Measurements from ENCODE around the gene CPZ. TPM values are rescaled to one million over a fixed set of nuclear protein-coding genes. Genes with fewer than 3 reads are reported as not detected.
"Not testable (repeated sequence)": the region's sequence is repeated elsewhere in the genome, so short reads cannot be mapped to it uniquely, and the experiment has no call there.

CPZ gene
- polyA plus RNA-seq, 1 donor, result 3.1 TPM

DNA sequence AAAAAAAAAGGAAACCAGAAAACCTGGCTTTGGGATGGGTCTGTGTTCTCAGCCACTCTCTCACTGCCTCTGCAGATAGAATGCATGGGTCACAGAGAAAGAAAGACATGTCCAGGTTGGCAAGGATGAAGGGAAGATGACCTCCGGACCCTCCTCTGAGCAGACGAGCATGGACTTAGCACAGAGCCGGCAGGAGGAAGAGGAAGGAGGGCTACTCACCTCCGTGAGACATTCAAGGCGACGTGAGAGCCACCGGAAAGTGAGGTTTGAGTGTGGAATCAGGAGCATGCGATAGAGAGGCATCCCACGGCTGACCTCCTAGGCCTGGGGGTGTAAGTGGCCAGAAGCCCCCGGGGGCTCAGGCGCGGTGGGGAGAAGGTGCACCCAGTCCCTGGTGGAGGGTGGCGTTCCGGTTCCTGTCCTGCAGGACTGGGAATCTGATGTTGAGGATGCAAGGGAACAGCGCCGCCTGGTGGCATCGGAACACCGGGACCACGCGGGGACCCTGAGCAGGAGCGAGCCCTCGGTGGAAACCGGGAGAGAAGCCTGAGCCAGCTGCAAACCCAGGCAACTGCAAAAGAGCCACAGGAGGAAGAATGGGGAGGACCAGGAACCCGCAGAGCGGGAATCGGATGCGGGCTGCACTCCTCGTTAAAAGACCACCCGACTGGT lies 32.2 kb downstream of the CPZ start:
- H3K4me1 ChIP-seq (ENCODE audit: control insufficient read depth, insufficient read depth, low read length); DNase-seq; H3K9me3 ChIP-seq (ENCODE audit: control insufficient read depth, low read depth, low read length); H3K27ac ChIP-seq (ENCODE audit: low read length); H3K36me3 ChIP-seq (ENCODE audit: control insufficient read depth, insufficient read depth, low read length); H3K27me3 ChIP-seq (ENCODE audit: control insufficient read depth, insufficient read depth, low read length); H3K4me3 ChIP-seq (ENCODE audit: low read length): not testable (repeated sequence)
- WGBS (ENCODE audit: insufficient coverage, low lambda C conversion rate), result no CpG with 5 or more reads among the region's 29 CpGs

DNA sequence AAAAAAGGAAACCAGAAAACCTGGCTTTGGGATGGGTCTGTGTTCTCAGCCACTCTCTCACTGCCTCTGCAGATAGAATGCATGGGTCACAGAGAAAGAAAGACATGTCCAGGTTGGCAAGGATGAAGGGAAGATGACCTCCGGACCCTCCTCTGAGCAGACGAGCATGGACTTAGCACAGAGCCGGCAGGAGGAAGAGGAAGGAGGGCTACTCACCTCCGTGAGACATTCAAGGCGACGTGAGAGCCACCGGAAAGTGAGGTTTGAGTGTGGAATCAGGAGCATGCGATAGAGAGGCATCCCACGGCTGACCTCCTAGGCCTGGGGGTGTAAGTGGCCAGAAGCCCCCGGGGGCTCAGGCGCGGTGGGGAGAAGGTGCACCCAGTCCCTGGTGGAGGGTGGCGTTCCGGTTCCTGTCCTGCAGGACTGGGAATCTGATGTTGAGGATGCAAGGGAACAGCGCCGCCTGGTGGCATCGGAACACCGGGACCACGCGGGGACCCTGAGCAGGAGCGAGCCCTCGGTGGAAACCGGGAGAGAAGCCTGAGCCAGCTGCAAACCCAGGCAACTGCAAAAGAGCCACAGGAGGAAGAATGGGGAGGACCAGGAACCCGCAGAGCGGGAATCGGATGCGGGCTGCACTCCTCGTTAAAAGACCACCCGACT lies 37.8 kb downstream of the CPZ start:
- not testable (repeated sequence) for H3K4me1 ChIP-seq (ENCODE audit: control insufficient read depth, insufficient read depth, low read length); DNase-seq; H3K27me3 ChIP-seq (ENCODE audit: control insufficient read depth, insufficient read depth, low read length); H3K4me3 ChIP-seq (ENCODE audit: low read length); H3K27ac ChIP-seq (ENCODE audit: low read length); H3K9me3 ChIP-seq (ENCODE audit: control insufficient read depth, low read depth, low read length); H3K36me3 ChIP-seq (ENCODE audit: control insufficient read depth, insufficient read depth, low read length)
- WGBS (ENCODE audit: insufficient coverage, low lambda C conversion rate), result no CpG with 5 or more reads among the region's 29 CpGs

- H3K4me1 ChIP-seq (ENCODE audit: control insufficient read depth, insufficient read depth, low read length); DNase-seq; H3K36me3 ChIP-seq (ENCODE audit: control insufficient read depth, insufficient read depth, low read length); H3K27ac ChIP-seq (ENCODE audit: low read length); H3K27me3 ChIP-seq (ENCODE audit: control insufficient read depth, insufficient read depth, low read length); H3K4me3 ChIP-seq (ENCODE audit: low read length); H3K9me3 ChIP-seq (ENCODE audit: control insufficient read depth, low read depth, low read length): not testable (repeated sequence)
- no CpG with 5 or more reads among the region's 6 CpGs for WGBS (ENCODE audit: insufficient coverage, low lambda C conversion rate)
Observed at GRCh38 chr4:8631896-8632295, 39.3 kb downstream of the CPZ start.

DNA sequence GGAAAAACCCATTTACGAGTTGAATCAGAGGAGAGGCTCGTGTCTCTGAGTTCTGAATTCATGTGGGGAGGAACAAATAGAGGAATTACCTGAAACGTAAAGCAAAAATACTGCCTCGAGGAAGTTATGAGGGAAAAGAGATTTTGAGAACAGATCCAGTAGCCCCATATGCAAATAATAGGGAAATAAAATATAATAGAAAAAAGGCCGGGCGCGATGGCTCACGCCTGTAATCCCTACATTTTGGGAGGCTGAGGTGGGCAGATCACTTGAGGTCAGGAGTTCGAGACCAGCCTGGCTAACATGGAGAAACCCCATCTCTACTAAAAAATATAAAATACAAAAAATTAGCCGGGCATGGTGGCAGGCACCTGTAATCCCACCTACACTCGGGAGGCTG lies 42.2 kb downstream of the CPZ start:
- not testable (repeated sequence) for H3K27me3 ChIP-seq (ENCODE audit: control insufficient read depth, insufficient read depth, low read length); H3K36me3 ChIP-seq (ENCODE audit: control insufficient read depth, insufficient read depth, low read length); H3K27ac ChIP-seq (ENCODE audit: low read length); DNase-seq; H3K4me3 ChIP-seq (ENCODE audit: low read length); H3K9me3 ChIP-seq (ENCODE audit: control insufficient read depth, low read depth, low read length); H3K4me1 ChIP-seq (ENCODE audit: control insufficient read depth, insufficient read depth, low read length)
- WGBS (ENCODE audit: insufficient coverage, low lambda C conversion rate), result 93% methylated on average over 2 of the region's 11 CpGs

GRCh38 chr4:8635897-8636554 lies 43.5 kb downstream of the CPZ start:
- no CpG with 5 or more reads among the region's 29 CpGs for WGBS (ENCODE audit: insufficient coverage, low lambda C conversion rate)
- H3K27me3 ChIP-seq (ENCODE audit: control insufficient read depth, insufficient read depth, low read length); H3K4me1 ChIP-seq (ENCODE audit: control insufficient read depth, insufficient read depth, low read length); H3K27ac ChIP-seq (ENCODE audit: low read length); H3K4me3 ChIP-seq (ENCODE audit: low read length); H3K36me3 ChIP-seq (ENCODE audit: control insufficient read depth, insufficient read depth, low read length); DNase-seq; H3K9me3 ChIP-seq (ENCODE audit: control insufficient read depth, low read depth, low read length): not testable (repeated sequence)

- DNase-seq, result no peak
- no CpG with 5 or more reads among the region's 2 CpGs for WGBS (ENCODE audit: insufficient coverage, low lambda C conversion rate)
- Histone ChIP-seq H3K4me1 (ENCODE audit: control insufficient read depth, insufficient read depth, low read length) (no peaks in the 10 kb centered on the region), H3K36me3 (ENCODE audit: control insufficient read depth, insufficient read depth, low read length) (no peaks in the 10 kb centered on the region), H3K27ac (ENCODE audit: low read length) (no peak overlapping the region), H3K4me3 (ENCODE audit: low read length) (no peak overlapping the region), H3K9me3 (ENCODE audit: control insufficient read depth, low read depth, low read length) (no peaks in the 10 kb centered on the region), H3K27me3 (ENCODE audit: control insufficient read depth, insufficient read depth, low read length) (peaks cover 8% of the 10 kb centered on the region)
Observed at GRCh38 chr4:8637456-8637984, 45.0 kb downstream of the CPZ start.

GRCh38 chr4:8639021-8639420 lies 46.5 kb downstream of the CPZ start:
- WGBS (ENCODE audit: insufficient coverage, low lambda C conversion rate), result 80% methylated on average over 1 of the region's 10 CpGs
- Histone ChIP-seq H3K27me3 (ENCODE audit: control insufficient read depth, insufficient read depth, low read length) (peaks cover 8% of the 10 kb centered on the region), H3K4me3 (ENCODE audit: low read length) (no peak overlapping the region)

DNA sequence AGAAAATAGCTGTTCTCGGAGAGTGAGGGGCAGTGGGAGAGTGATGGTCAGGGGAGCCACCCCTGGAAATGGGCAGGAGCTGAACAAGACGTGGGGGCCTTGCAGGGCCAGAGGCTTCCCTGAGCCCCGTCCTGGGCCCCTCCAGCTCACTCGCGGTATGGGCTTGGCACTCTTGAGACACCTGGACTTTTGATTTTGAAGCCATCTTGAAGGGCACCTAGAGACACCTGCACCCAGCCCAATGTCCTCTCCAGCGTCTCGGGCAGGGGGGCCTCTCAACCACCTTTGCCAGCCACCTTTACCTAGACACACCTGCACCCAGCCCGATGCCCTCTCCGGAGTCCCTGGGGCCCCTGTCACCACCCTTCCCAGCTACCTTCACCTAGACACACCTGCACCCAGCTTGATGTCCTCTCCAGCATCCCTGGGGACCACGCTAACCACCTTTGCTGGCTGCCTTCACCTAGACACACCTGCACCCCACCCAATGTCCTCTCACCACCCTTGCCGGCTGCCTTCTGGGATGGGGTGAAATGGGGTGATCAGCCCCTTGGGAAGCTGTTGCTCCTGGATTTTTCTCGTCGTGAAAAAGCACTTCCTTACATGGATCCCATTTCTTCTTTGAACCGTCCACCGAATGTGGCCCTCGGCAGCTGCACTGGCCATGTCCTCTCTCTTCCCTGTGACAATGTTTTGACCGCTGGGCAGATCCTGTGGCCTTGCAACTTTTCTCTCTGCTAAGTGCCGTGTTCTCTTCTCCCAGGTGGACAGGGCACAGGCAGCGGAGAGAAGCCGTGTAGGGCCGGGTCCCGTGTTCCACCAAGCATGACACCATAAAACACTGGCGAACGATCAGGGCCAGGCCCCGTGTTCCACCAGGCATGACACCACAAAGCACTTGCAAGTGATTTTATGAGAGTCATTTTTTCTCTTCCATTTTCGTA lies 47.5 kb downstream of the CPZ start:
- 74% methylated on average over 2 of the region's 26 CpGs for WGBS (ENCODE audit: insufficient coverage, low lambda C conversion rate)
- H3K27ac ChIP-seq (ENCODE audit: low read length), result no peak overlapping the region
- no peaks in the 10 kb centered on the region for H3K9me3 ChIP-seq (ENCODE audit: control insufficient read depth, low read depth, low read length)
- DNase-seq, result no peak
- H3K27me3 ChIP-seq (ENCODE audit: control insufficient read depth, insufficient read depth, low read length), result peaks cover 8% of the 10 kb centered on the region
- H3K4me3 ChIP-seq (ENCODE audit: low read length), result no peak overlapping the region
- no peaks in the 10 kb centered on the region for H3K4me1 ChIP-seq (ENCODE audit: control insufficient read depth, insufficient read depth, low read length)
- H3K36me3 ChIP-seq (ENCODE audit: control insufficient read depth, insufficient read depth, low read length), result no peaks in the 10 kb centered on the region

More at GRCh38 chr4:8639021-8639420, 46.5 kb downstream of the CPZ start:
- DNase-seq, result no peak
- Histone ChIP-seq H3K9me3 (ENCODE audit: control insufficient read depth, low read depth, low read length) (no peaks in the 10 kb centered on the region), H3K27ac (ENCODE audit: low read length) (no peak overlapping the region), H3K36me3 (ENCODE audit: control insufficient read depth, insufficient read depth, low read length) (no peaks in the 10 kb centered on the region), H3K4me1 (ENCODE audit: control insufficient read depth, insufficient read depth, low read length) (no peaks in the 10 kb centered on the region)

DNA sequence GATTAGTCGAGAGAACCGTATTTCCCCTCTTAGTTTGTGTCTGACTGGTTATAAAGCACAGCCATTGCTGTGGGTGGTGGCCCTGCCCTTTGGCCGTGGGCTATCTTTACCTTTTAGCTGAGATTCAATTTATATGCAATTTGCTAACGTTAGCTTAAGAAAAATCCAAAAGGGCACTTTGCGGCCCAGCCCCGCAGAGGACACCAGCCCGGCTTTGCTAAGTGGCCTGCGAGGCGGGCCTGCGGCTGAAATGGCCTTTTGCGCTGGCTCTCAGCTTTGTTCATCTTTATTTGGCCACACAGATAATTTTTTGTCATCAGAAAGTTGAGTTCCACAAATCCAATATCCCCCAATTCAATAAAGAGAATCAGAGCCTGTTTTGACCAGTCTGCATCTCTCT lies 48.3 kb downstream of the CPZ start:
- Histone ChIP-seq H3K4me1 (ENCODE audit: control insufficient read depth, insufficient read depth, low read length) (no peaks in the 10 kb centered on the region), H3K27me3 (ENCODE audit: control insufficient read depth, insufficient read depth, low read length) (peaks cover 8% of the 10 kb centered on the region), H3K27ac (ENCODE audit: low read length) (no peak overlapping the region), H3K36me3 (ENCODE audit: control insufficient read depth, insufficient read depth, low read length) (no peaks in the 10 kb centered on the region), H3K4me3 (ENCODE audit: low read length) (no peak overlapping the region), H3K9me3 (ENCODE audit: control insufficient read depth, low read depth, low read length) (no peaks in the 10 kb centered on the region)
- no CpG with 5 or more reads among the region's 11 CpGs for WGBS (ENCODE audit: insufficient coverage, low lambda C conversion rate)
- DNase-seq, result no peak

DNA sequence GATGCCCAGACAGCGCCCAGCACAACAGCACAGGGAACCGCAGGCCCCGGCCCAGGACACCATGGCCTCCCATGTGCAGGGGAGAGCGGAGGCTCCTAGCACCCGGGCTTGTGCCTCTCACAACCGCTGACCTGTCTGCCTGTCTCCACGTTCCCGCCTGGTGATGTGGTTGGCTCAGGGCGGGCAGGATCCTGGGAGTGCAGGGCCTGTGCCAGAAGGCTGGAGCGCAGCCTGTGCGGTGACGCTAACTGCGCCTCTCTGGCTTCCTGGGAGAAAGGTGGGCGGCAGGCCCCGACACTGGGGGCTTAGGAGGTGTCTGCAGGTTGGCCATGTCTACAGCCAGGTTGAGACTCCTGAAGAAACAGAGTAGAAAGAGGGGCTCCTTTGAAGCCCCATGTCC lies 48.7 kb downstream of the CPZ start:
- DNase-seq, result no peak
- Histone ChIP-seq H3K4me1 (ENCODE audit: control insufficient read depth, insufficient read depth, low read length) (no peaks in the 10 kb centered on the region), H3K4me3 (ENCODE audit: low read length) (no peak overlapping the region), H3K9me3 (ENCODE audit: control insufficient read depth, low read depth, low read length) (no peaks in the 10 kb centered on the region), H3K27me3 (ENCODE audit: control insufficient read depth, insufficient read depth, low read length) (peaks cover 8% of the 10 kb centered on the region), H3K27ac (ENCODE audit: low read length) (no peak overlapping the region), H3K36me3 (ENCODE audit: control insufficient read depth, insufficient read depth, low read length) (no peaks in the 10 kb centered on the region)
- WGBS (ENCODE audit: insufficient coverage, low lambda C conversion rate), result no CpG with 5 or more reads among the region's 15 CpGs

All from large intestine (tissue), 3 donors.